Measurements from ENCODE around the gene UBXN10. TPM values are rescaled to one million over a fixed set of nuclear protein-coding genes. Genes with fewer than 3 reads are reported as not detected.
"Not testable (repeated sequence)": the region's sequence is repeated elsewhere in the genome, so short reads cannot be mapped to it uniquely, and the experiment has no call there.

Gene UBXN10
- total and polyA plus RNA-seq, 2 donors (not counting 3 experiments of a cell fraction or from before 2014, with no cell fraction given) = not detected

DNA sequence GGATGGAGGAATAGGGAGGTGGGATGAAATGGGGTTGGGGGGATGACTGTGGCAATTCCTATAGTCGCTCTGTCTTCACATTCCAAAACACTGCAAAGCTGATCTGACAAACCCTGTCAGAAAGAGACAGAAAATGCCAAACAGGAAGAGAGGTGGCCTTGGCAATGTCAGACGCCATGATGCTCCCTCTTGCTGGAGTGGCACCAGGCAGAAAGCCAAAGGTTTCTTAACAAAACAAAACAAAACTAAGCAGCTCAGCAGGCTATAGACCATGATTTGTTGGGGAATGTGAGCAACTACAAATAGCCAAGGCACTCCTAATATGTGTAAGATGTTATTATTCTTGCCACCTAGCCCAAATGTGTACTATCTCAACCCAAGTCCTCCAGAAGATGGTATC, 43.3 kb downstream of the UBXN10 start:
- Histone ChIP-seq H3K9me3 (replicated peaks; ENCODE audit: control insufficient read depth, insufficient read depth, low read length) (no peaks in the 10 kb centered on the region), H3K27ac (ENCODE audit: insufficient read depth, low read depth, low read length) (no peak overlapping the region), H3K79me2 (ENCODE audit: control insufficient read depth, insufficient read depth, low read length) (no peaks in the 10 kb centered on the region), H3K36me3 (ENCODE audit: control insufficient read depth in 2 of 2, extremely low read depth in 1 of 2, insufficient read depth in 2 of 2, low read length in 2 of 2) (no peaks in the 10 kb centered on the region), H3K4me3 (replicated peaks in 1 of 3; ENCODE audit: insufficient read depth in 1 of 3, low read depth in 1 of 3, low read length in 3 of 3) (no peak overlapping the region), H4K20me1 (replicated peaks; ENCODE audit: control insufficient read depth, extremely low read depth, insufficient read depth, low read length) (no peaks in the 10 kb centered on the region), H3K4me2 (ENCODE audit: insufficient read depth, low read length) (no peak overlapping the region), H3K4me1 (ENCODE audit: control insufficient read depth, extremely low read depth, insufficient read depth, low read length) (no peaks in the 10 kb centered on the region), H3K27me3 (ENCODE audit: control insufficient read depth in 2 of 2, insufficient read depth in 2 of 2, low read length in 2 of 2) (peaks cover 0 to 2% of the 10 kb centered on the region in 2 experiments), H2AFZ (ENCODE audit: low read depth, low read length) (no peak overlapping the region), H3K9me1 (replicated peaks; ENCODE audit: control insufficient read depth, extremely low read depth, insufficient read depth, low read length) (no peaks in the 10 kb centered on the region), H3K9ac (replicated peaks; ENCODE audit: extremely low read depth, insufficient read depth, low read length) (no peak overlapping the region)
- no TSS peak for BruUV-seq (replicated peaks)
- DNase-seq (ENCODE audit: low read depth, low spot score) = no peak
- POLR2A ChIA-PET = no interaction called here
- no peak for FAIRE-seq
- dilution Hi-C loops (cut with MboI; ENCODE audit: extremely low pct_ligation_motif_present, low sequenced_read_pairs) (no loop called here), intact Hi-C loops (cut with micrococcal nuclease) (no loop called here)
- CTCF ChIA-PET = interaction anchor here (0.7 kb wide), 1 partner anchor 312 kb away, joined by 3 read pairs; no protein-coding TSS in a partner anchor
- TF ChIP-seq, protein P1, sequence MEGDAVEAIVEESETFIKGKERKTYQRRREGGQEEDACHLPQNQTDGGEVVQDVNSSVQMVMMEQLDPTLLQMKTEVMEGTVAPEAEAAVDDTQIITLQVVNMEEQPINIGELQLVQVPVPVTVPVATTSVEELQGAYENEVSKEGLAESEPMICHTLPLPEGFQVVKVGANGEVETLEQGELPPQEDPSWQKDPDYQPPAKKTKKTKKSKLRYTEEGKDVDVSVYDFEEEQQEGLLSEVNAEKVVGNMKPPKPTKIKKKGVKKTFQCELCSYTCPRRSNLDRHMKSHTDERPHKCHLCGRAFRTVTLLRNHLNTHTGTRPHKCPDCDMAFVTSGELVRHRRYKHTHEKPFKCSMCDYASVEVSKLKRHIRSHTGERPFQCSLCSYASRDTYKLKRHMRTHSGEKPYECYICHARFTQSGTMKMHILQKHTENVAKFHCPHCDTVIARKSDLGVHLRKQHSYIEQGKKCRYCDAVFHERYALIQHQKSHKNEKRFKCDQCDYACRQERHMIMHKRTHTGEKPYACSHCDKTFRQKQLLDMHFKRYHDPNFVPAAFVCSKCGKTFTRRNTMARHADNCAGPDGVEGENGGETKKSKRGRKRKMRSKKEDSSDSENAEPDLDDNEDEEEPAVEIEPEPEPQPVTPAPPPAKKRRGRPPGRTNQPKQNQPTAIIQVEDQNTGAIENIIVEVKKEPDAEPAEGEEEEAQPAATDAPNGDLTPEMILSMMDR (IDR thresholded peaks at IDR 0.05; ENCODE audit: extremely low read depth in 1 of 2, insufficient read depth in 1 of 2, low read depth in 1 of 2, low read length in 2 of 2) = no peak
- no peak for TF ChIP-seq JUN (IDR thresholded peaks at IDR 0.05; ENCODE audit: borderline replicate concordance, insufficient read depth, insufficient read length, low read depth)
- no peak for TF ChIP-seq MYC (IDR thresholded peaks at IDR 0.05; ENCODE audit: low read depth, low read length)
- no peak for TF ChIP-seq FOS (IDR thresholded peaks at IDR 0.05; ENCODE audit: borderline replicate concordance, insufficient read depth, low read length)
- TF ChIP-seq EZH2 (IDR thresholded peaks at IDR 0.05; ENCODE audit: borderline replicate concordance, low read depth, low read length, severe bottlenecking) = no peak
- TF ChIP-seq POLR2AphosphoS5 (IDR thresholded peaks at IDR 0.05; ENCODE audit: insufficient read depth, low read depth, low read length) = no peak
- no peak for TF ChIP-seq GATA2 (IDR thresholded peaks at IDR 0.05; ENCODE audit: insufficient read depth, insufficient read length, low read depth, low read length)
- TF ChIP-seq POLR2A (IDR thresholded peaks at IDR 0.05; ENCODE audit: low read depth, low read length) = no peak
- TF ChIP-seq, protein P2, sequence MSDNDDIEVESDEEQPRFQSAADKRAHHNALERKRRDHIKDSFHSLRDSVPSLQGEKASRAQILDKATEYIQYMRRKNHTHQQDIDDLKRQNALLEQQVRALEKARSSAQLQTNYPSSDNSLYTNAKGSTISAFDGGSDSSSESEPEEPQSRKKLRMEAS (IDR thresholded peaks at IDR 0.05; ENCODE audit: insufficient read depth, insufficient read length) = no peak

DNA sequence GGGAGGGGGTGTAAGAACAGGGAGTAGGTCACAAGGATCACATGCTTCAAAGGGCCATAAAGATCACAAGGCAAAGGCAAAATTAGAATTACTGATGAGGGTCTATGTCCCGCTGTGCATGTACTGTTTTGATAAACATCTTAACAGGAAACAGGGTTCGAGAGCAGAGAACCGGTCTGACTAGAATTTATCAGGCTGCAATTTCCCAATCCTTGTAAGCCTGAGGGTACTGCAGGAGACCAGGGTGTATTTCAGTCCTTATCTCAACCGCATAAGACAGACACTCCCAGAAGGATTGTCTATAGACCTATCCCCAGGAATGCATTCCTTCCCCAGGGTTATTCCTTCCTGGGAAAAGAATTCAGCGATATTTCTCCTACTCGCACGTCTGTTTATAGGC, 46.7 kb downstream of the UBXN10 start:
- H3K4me2 ChIP-seq (ENCODE audit: insufficient read depth, low read length); H3K9me1 ChIP-seq (replicated peaks; ENCODE audit: control insufficient read depth, extremely low read depth, insufficient read depth, low read length); H3K79me2 ChIP-seq (ENCODE audit: control insufficient read depth, insufficient read depth, low read length); H3K9ac ChIP-seq (replicated peaks; ENCODE audit: extremely low read depth, insufficient read depth, low read length); H2AFZ ChIP-seq (ENCODE audit: low read depth, low read length); POLR2A ChIA-PET; H3K4me1 ChIP-seq (ENCODE audit: control insufficient read depth, extremely low read depth, insufficient read depth, low read length); intact Hi-C loops (cut with micrococcal nuclease); H3K27me3 ChIP-seq (ENCODE audit: control insufficient read depth in 2 of 2, insufficient read depth in 2 of 2, low read length in 2 of 2); dilution Hi-C loops (cut with MboI; ENCODE audit: extremely low pct_ligation_motif_present, low sequenced_read_pairs); BruUV-seq (replicated peaks); H3K36me3 ChIP-seq (ENCODE audit: control insufficient read depth in 2 of 2, extremely low read depth in 1 of 2, insufficient read depth in 2 of 2, low read length in 2 of 2); H4K20me1 ChIP-seq (replicated peaks; ENCODE audit: control insufficient read depth, extremely low read depth, insufficient read depth, low read length); H3K27ac ChIP-seq (ENCODE audit: insufficient read depth, low read depth, low read length); H3K9me3 ChIP-seq (replicated peaks; ENCODE audit: control insufficient read depth, insufficient read depth, low read length); CTCF ChIA-PET; H3K4me3 ChIP-seq (replicated peaks in 1 of 3; ENCODE audit: insufficient read depth in 1 of 3, low read depth in 1 of 3, low read length in 3 of 3); FAIRE-seq; DNase-seq (ENCODE audit: low read depth, low spot score): not testable (repeated sequence)

Data from endothelial cell of umbilical vein (primary cell).